ENCODE data around the gene AHCYL1. TPM values are rescaled to one million over a fixed set of nuclear protein-coding genes. Genes with fewer than 3 reads are reported as not detected.
A peak's percentile ranks its signal among the peaks of the same experiment; 100 is the strongest.

The AHCYL1 gene
- total RNA-seq (2021) (89.6 and 107 TPM in 2 replicates), Bru-seq, nascent RNA (percentile 92 among the genes with signal in this experiment), BruChase-seq, experiment 1, labeled RNA remaining after a 2-hour chase (percentile 89 among the genes with signal in this experiment), BruChase-seq, experiment 2, labeled RNA remaining after a 6-hour chase (percentile 85 among the genes with signal in this experiment)
- long read RNA-seq, full-length matches to known transcripts, result 99 of 128 reads
- long read RNA-seq, partial matches to known transcripts, result 11 of 128 reads
- long read RNA-seq, other reads (novel, unspliced or antisense), result 18 of 128 reads

GRCh38 chr1:109984456-109985246 is at the start of gene AHCYL1:
TSS of gene AHCYL1 (plus strand) at chr1:109984765. CDS start at chr1:109985053, 288 bp downstream.
- Histone ChIP-seq H3K36me3 (ENCODE audit: insufficient read depth, low read length, poor library complexity, severe bottlenecking) (no peaks in the 10 kb centered on the region), H3K4me1 (ENCODE audit: insufficient read depth, low read length, poor library complexity, severe bottlenecking) (peaks cover 20% of the 10 kb centered on the region), H3K4me3 (ENCODE audit: low read depth, low read length, poor library complexity, severe bottlenecking) (peak within 1 kb of the TSS; percentile 77), H3K9me3 (ENCODE audit: low read depth, low read length, poor library complexity, severe bottlenecking) (no peaks in the 10 kb centered on the region), H3K27ac (ENCODE audit: low read depth, low read length, poor library complexity, severe bottlenecking) (peak within 1 kb of the TSS; percentile 93), H3K27me3 (replicated peaks; ENCODE audit: insufficient read depth, low read depth, low read length, poor library complexity) (no peaks in the 10 kb centered on the region)
- BruUV-seq (replicated peaks), result no TSS peak
- intact Hi-C loops (cut with micrococcal nuclease; ENCODE audit: unreplicated experiment), result loop anchor here (1.0 to 5.0 kb wide), 3 partner anchors 208 to 438 kb away; no protein-coding TSS in a partner anchor
- TF ChIP-seq EZH2 (IDR thresholded peaks at IDR 0.05; ENCODE audit: borderline replicate concordance, low read depth, low read length, poor library complexity, severe bottlenecking) (no peak), CTCF (conservative IDR thresholded peaks at IDR 0.05; ENCODE audit: low read depth, low read length) (peak; percentile 99)
- ChIA-PET POLR2A (ENCODE audit: low non-redundant PET) (interaction anchor here (0.6 to 0.7 kb wide), 2 partner anchors 189 to 194 kb away, joined by 3 read pairs; no protein-coding TSS in a partner anchor), CTCF (interaction anchor here (0.5 to 3.0 kb wide), 24 partner anchors 10 to 438 kb away, joined by 3 to 95 read pairs (median 4); partner anchors contain the start of genes GNAI3, GSTM1 and STRIP1)
- peak; percentile 99 for DNase-seq (ENCODE audit: low spot score)

GRCh38 chr1:109935451-109935900 is 49.1 kb upstream of the AHCYL1 start:
- H3K27me3 ChIP-seq (replicated peaks; ENCODE audit: insufficient read depth, low read depth, low read length, poor library complexity), result no peaks in the 10 kb centered on the region
- H3K4me1 ChIP-seq (ENCODE audit: insufficient read depth, low read length, poor library complexity, severe bottlenecking), result no peaks in the 10 kb centered on the region
- no peak overlapping the region for H3K27ac ChIP-seq (ENCODE audit: low read depth, low read length, poor library complexity, severe bottlenecking)
- CTCF ChIA-PET, result no interaction called here
- intact Hi-C loops (cut with micrococcal nuclease; ENCODE audit: unreplicated experiment), result no loop called here
- no peak for TF ChIP-seq EZH2 (IDR thresholded peaks at IDR 0.05; ENCODE audit: borderline replicate concordance, low read depth, low read length, poor library complexity, severe bottlenecking)
- no peak overlapping the region for H3K4me3 ChIP-seq (ENCODE audit: low read depth, low read length, poor library complexity, severe bottlenecking)
- no peak for DNase-seq (ENCODE audit: low spot score)
- H3K36me3 ChIP-seq (ENCODE audit: insufficient read depth, low read length, poor library complexity, severe bottlenecking), result no peaks in the 10 kb centered on the region
- POLR2A ChIA-PET (ENCODE audit: low non-redundant PET), result no interaction called here
- H3K9me3 ChIP-seq (ENCODE audit: low read depth, low read length, poor library complexity, severe bottlenecking), result peaks cover 5% of the 10 kb centered on the region
- BruUV-seq (replicated peaks), result no TSS peak

- ChIA-PET POLR2A (ENCODE audit: low non-redundant PET) (no interaction called here), CTCF (no interaction called here)
- intact Hi-C loops (cut with micrococcal nuclease; ENCODE audit: unreplicated experiment), result no loop called here
- Histone ChIP-seq H3K27me3 (replicated peaks; ENCODE audit: insufficient read depth, low read depth, low read length, poor library complexity) (no peaks in the 10 kb centered on the region), H3K36me3 (ENCODE audit: insufficient read depth, low read length, poor library complexity, severe bottlenecking) (no peaks in the 10 kb centered on the region), H3K27ac (ENCODE audit: low read depth, low read length, poor library complexity, severe bottlenecking) (no peak overlapping the region), H3K4me3 (ENCODE audit: low read depth, low read length, poor library complexity, severe bottlenecking) (no peak overlapping the region), H3K4me1 (ENCODE audit: insufficient read depth, low read length, poor library complexity, severe bottlenecking) (no peaks in the 10 kb centered on the region), H3K9me3 (ENCODE audit: low read depth, low read length, poor library complexity, severe bottlenecking) (peaks cover 5% of the 10 kb centered on the region)
- BruUV-seq (replicated peaks), result no TSS peak
- no peak for DNase-seq (ENCODE audit: low spot score)
- TF ChIP-seq CTCF (conservative IDR thresholded peaks at IDR 0.05; ENCODE audit: low read depth, low read length) (no peak), EZH2 (IDR thresholded peaks at IDR 0.05; ENCODE audit: borderline replicate concordance, low read depth, low read length, poor library complexity, severe bottlenecking) (no peak)
These were observed 46.8 kb upstream of the AHCYL1 start for GRCh38 chr1:109937738-109938137.

All from A673 (cell line).